ENCODE results near the gene MRPL32.

Gene MRPL32

DNA sequence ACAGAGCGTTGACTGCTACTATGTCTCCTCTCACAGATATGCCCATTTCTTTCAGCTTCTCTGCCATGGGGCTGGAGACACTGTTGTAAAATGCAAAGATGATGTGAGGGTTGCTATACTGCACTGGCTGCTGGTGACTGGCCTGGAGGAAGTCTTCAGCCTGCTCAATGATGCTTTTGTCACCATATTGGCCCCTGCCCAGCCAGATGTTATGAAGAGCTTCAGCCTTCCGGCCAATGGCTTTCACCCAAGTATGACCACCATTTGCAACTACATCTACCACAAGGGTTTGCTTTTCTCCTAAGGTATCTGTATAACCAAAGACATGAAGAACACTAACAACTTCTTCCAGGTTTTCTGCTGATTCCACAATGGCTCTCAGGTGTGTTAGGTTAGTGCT, 21.9 kb upstream of the MRPL32 start:
- no peak for DNase-seq (ENCODE audit: low read depth)
- TF ChIP-seq POLR2A (IDR thresholded peaks at IDR 0.05; ENCODE audit: extremely low read depth, insufficient read length), result no peak
- H3K4me3 ChIP-seq (ENCODE audit: low read depth, low read length), result peak overlapping the region; percentile 86

DNA sequence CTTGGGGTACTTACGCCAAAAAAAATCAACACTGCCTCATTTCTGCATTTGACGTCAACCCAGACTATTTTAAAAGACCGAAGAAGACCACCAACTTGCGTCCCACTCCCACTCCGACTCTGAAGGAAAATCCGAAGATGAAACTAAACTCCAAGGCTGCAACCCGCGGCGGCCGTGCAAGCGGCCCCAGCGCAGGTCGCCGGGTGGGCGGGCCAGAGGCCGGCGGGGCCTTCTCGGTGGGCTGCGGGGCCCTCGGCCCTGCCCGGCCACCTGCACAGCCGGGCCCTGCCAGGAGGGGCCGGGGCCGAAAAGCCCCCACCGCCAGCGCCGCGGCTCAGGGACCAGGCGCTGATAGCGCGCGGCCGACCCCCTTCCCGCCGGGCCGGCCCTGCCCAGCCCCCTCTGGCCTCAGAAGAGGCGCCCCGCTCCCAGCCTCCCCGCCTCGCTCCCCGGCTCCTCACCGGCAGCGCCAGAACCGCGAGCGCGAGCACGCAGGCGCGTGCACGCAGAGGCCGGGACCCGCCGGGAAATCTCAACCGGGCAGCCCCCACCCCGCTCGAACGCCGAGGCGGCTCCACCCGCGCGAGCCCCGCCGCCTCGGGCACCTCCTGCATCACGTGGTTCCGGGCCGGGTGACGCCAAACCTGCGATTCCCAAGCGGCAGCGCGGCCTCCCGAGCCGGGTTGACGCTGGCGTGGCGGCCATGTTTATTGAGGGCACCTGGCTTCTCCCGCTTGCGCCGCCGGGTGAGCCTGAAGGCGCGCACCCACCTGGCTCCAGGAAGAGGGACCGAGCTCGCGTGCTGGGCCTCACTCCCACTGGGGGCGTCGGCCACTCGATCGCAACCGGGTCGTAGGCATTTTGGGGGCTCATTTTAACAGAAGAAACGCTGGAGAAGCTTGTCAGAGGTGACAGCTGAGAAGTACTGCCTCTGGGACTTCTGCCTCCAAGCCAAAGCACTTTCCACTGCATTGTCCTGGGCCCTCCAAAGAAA, 20.4 kb upstream of the MRPL32 start, which contains the start of gene C7orf25:
TSS of gene C7orf25 (minus strand) at position 617 of the 994 bp plus-strand sequence. CDS start 1,170 bp downstream, outside the sequence.
- peak; percentile 98 for DNase-seq (ENCODE audit: low read depth)
- peak within 1 kb of the TSS; percentile 86 for H3K4me3 ChIP-seq (ENCODE audit: low read depth, low read length)
- TF ChIP-seq POLR2A (IDR thresholded peaks at IDR 0.05; ENCODE audit: extremely low read depth, insufficient read length), result peak; percentile 58
- TF ChIP-seq, protein P1, sequence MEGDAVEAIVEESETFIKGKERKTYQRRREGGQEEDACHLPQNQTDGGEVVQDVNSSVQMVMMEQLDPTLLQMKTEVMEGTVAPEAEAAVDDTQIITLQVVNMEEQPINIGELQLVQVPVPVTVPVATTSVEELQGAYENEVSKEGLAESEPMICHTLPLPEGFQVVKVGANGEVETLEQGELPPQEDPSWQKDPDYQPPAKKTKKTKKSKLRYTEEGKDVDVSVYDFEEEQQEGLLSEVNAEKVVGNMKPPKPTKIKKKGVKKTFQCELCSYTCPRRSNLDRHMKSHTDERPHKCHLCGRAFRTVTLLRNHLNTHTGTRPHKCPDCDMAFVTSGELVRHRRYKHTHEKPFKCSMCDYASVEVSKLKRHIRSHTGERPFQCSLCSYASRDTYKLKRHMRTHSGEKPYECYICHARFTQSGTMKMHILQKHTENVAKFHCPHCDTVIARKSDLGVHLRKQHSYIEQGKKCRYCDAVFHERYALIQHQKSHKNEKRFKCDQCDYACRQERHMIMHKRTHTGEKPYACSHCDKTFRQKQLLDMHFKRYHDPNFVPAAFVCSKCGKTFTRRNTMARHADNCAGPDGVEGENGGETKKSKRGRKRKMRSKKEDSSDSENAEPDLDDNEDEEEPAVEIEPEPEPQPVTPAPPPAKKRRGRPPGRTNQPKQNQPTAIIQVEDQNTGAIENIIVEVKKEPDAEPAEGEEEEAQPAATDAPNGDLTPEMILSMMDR (IDR thresholded peaks at IDR 0.05; ENCODE audit: low read depth, low read length), result no peak
- TF ChIP-seq MYC (IDR thresholded peaks at IDR 0.05; ENCODE audit: low read depth, low read length), result peak; percentile 94
- TF ChIP-seq, protein P2, sequence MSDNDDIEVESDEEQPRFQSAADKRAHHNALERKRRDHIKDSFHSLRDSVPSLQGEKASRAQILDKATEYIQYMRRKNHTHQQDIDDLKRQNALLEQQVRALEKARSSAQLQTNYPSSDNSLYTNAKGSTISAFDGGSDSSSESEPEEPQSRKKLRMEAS (IDR thresholded peaks at IDR 0.05; ENCODE audit: low read depth, low read length), result peak; percentile 98

DNA sequence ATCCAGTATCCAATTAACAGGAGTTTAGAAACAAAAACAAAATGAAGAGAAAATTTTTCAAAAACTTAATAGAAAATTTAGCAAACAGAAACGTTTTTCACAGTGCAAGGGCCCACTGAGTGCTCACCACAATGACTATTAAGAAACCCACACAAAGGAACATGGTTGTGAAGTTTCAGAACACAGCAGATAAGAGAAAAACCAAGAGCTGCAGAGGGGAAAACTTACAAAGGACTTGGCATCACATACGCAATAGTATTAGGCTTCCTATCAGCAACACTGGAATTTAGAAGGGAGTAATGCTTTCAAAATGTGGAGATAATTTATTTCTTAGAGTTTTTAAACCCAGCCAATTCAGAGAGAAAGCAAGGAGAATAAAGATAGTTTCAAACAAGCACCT, 18.6 kb upstream of the MRPL32 start:
- no peak overlapping the region for H3K4me3 ChIP-seq (ENCODE audit: low read depth, low read length)
- DNase-seq (ENCODE audit: low read depth), result peak; percentile 51
- TF ChIP-seq MYC (IDR thresholded peaks at IDR 0.05; ENCODE audit: low read depth, low read length) (no peak), POLR2A (IDR thresholded peaks at IDR 0.05; ENCODE audit: extremely low read depth, insufficient read length) (no peak)
- TF ChIP-seq, protein P2 (IDR thresholded peaks at IDR 0.05; ENCODE audit: low read depth, low read length), result no peak
- TF ChIP-seq, protein P1 (IDR thresholded peaks at IDR 0.05; ENCODE audit: low read depth, low read length), result no peak

DNA sequence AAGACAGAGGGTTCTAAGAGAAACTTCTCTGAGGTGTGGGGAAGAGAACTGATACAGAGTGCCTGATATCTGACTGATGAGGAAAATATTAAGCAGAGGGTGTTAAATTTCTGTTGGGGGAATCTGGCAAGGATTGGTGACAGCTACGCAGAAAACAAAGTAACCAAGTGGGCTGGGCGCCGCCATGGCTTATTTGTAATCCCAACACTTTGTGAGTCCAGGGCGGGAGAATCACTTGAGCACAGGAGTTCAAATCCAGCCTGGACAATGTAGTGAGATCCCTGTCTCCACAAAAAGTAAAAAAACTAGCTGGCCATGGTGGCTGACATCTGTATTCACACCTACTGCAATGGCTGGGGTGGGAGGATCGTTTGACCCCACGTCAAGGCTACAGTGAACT, 18.2 kb upstream of the MRPL32 start:
- no peak overlapping the region for H3K4me3 ChIP-seq (ENCODE audit: low read depth, low read length)
- TF ChIP-seq POLR2A (IDR thresholded peaks at IDR 0.05; ENCODE audit: extremely low read depth, insufficient read length) (no peak), MYC (IDR thresholded peaks at IDR 0.05; ENCODE audit: low read depth, low read length) (no peak)
- TF ChIP-seq, protein P2 (IDR thresholded peaks at IDR 0.05; ENCODE audit: low read depth, low read length), result no peak
- TF ChIP-seq, protein P1 (IDR thresholded peaks at IDR 0.05; ENCODE audit: low read depth, low read length), result no peak
- DNase-seq (ENCODE audit: low read depth), result no peak

DNA sequence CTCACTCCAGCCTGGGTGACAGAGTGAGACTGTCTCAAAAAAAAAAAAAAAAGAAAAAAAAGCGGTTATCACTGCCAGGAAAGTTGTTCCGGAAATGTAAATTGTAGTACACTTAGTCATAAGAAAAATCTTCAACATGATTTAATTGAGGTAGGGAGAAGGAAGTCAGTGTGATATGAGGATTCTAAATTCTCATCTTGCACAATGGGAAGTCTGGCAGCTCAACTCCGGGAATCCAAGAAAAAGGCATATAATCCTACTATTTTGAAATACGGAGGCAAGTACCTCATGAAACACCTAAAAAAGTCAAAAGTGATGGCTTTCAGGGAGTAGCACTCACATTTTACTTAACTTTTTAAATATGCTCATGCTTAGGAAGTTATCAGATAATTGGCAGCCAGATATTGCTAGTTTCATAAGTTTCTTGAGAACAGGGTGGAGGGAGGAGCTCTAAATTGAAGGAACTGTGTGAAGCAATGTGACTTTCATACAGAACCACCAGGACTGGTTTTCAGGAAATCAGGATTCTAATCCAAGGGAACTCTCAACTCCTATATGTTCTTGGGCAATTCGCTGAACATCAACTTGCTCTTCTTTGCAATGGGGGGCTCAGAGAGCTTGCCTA, 17.6 kb upstream of the MRPL32 start:
- no peak for DNase-seq (ENCODE audit: low read depth)
- H3K4me3 ChIP-seq (ENCODE audit: low read depth, low read length), result no peak overlapping the region
- TF ChIP-seq POLR2A (IDR thresholded peaks at IDR 0.05; ENCODE audit: extremely low read depth, insufficient read length) (no peak), MYC (IDR thresholded peaks at IDR 0.05; ENCODE audit: low read depth, low read length) (no peak)
- TF ChIP-seq, protein P2 (IDR thresholded peaks at IDR 0.05; ENCODE audit: low read depth, low read length), result no peak
- TF ChIP-seq, protein P1 (IDR thresholded peaks at IDR 0.05; ENCODE audit: low read depth, low read length), result no peak

DNA sequence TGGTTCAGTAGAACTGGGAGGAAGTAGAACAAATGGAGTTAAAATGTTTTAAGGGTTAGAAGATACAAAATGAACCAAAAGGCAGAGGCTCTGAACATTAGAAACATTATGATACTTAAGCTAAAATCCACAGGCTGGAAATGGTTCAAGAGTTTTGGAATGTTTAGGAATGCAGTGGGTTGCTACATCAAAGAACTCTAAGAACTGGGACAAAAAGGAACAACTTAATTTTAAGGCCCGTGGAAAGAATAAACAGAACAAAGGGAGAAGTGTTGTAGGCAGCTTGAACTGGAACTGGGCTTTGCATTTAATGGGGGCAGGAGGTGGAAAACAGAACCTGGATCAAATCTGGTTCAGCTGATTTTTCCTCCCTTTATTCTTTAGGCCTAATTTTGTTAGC, 16.8 kb upstream of the MRPL32 start:
- H3K4me3 ChIP-seq (ENCODE audit: low read depth, low read length), result no peak overlapping the region
- TF ChIP-seq MYC (IDR thresholded peaks at IDR 0.05; ENCODE audit: low read depth, low read length) (no peak), POLR2A (IDR thresholded peaks at IDR 0.05; ENCODE audit: extremely low read depth, insufficient read length) (no peak)
- TF ChIP-seq, protein P2 (IDR thresholded peaks at IDR 0.05; ENCODE audit: low read depth, low read length), result no peak
- TF ChIP-seq, protein P1 (IDR thresholded peaks at IDR 0.05; ENCODE audit: low read depth, low read length), result no peak
- DNase-seq (ENCODE audit: low read depth), result no peak

Data from NB4 (cell line).